Measurements from ENCODE around the gene ENOSF1.

GRCh38 chr18:670522-670921 is 41.9 kb downstream of the ENOSF1 start:
- TF ChIP-seq EZH2 (IDR thresholded peaks at IDR 0.05; ENCODE audit: low read length, missing control alignments), result no peak
- TF ChIP-seq CTCF (conservative IDR thresholded peaks at IDR 0.05 in 1 of 2, IDR thresholded peaks at IDR 0.05 in 1 of 2; ENCODE audit: low read depth in 1 of 2, low read length in 2 of 2), result no peak
